Inferior parietal cortex (tissue), 1 donor: ENCODE results near the gene CPSF2.

Experiments
- DNase-seq: peaks from one replicate; pipeline ENCODE4 v3.0.0-alpha.2; 2016; ENCODE audit errors: extremely low spot score

The CPSF2 gene

GRCh38 chr14:92121670-92122350, at the start of gene CPSF2, which contains the start of gene NDUFB1:
Gene CPSF2 (plus strand): TSS chr14:92121969. CDS start chr14:92130985, 9,016 bp downstream.
Gene NDUFB1 (minus strand): TSS chr14:92121706. CDS start chr14:92117637, 4,069 bp downstream.
- DNase-seq = peak; percentile 85

GRCh38 chr14:92074555-92074954, 47.2 kb upstream of the CPSF2 start:
- no peak for DNase-seq

- no peak for DNase-seq
Measured at GRCh38 chr14:92088494-92088893, 33.3 kb upstream of the CPSF2 start.

- no peak for DNase-seq
Measured at GRCh38 chr14:92093320-92093719, 28.4 kb upstream of the CPSF2 start.

GRCh38 chr14:92099802-92100201, 22.0 kb upstream of the CPSF2 start:
- no peak for DNase-seq

GRCh38 chr14:92103363-92103989, 18.3 kb upstream of the CPSF2 start:
- no peak for DNase-seq

- no peak for DNase-seq
Measured at GRCh38 chr14:92105073-92105892, 16.5 kb upstream of the CPSF2 start.

GRCh38 chr14:92105893-92106142, 16.0 kb upstream of the CPSF2 start:
- peak; percentile 43 for DNase-seq

- DNase-seq = peak; percentile 97
Measured at GRCh38 chr14:92106143-92106926, 15.4 kb upstream of the CPSF2 start, which contains the start of gene ATXN3. Gene ATXN3 (minus strand): TSS chr14:92106582. CDS start chr14:92106552, 30 bp downstream.

GRCh38 chr14:92108345-92109254, 13.2 kb upstream of the CPSF2 start:
- no peak for DNase-seq

GRCh38 chr14:92109490-92109889, 12.3 kb upstream of the CPSF2 start:
- no peak for DNase-seq

GRCh38 chr14:92121207-92121669, 531 bp upstream of the CPSF2 start:
- DNase-seq = peak; percentile 36

- peak; percentile 43 for DNase-seq
Measured at GRCh38 chr14:92122351-92122677, 545 bp downstream of the CPSF2 start.

- DNase-seq = no peak
Measured at GRCh38 chr14:92122761-92123160, 992 bp downstream of the CPSF2 start.

GRCh38 chr14:92134456-92134855, 12.7 kb downstream of the CPSF2 start:
- no peak for DNase-seq

- peak; percentile 44 for DNase-seq
Measured at GRCh38 chr14:92135269-92135668, 13.5 kb downstream of the CPSF2 start.

- no peak for DNase-seq
Measured at GRCh38 chr14:92143309-92143708, 21.5 kb downstream of the CPSF2 start.

GRCh38 chr14:92143962-92144361, 22.2 kb downstream of the CPSF2 start:
- no peak for DNase-seq

GRCh38 chr14:92144708-92145107, 22.9 kb downstream of the CPSF2 start:
- no peak for DNase-seq

- no peak for DNase-seq
Measured at GRCh38 chr14:92153581-92153980, 31.8 kb downstream of the CPSF2 start.
